Ectodermal cell (in vitro differentiated cells): ENCODE data around the gene MYO10.

Source experiments
- H3K27ac ChIP-seq: 2 replicates; pipeline ENCODE4 v1.7.0; 2013; ENCODE audit warnings: mild to moderate bottlenecking, low read depth, low read length; ENCODE audit not compliant: insufficient read depth, poor library complexity, severe bottlenecking
- H3K27me3 ChIP-seq: 2 replicates; pipeline ENCODE4 v1.7.0; 2013; ENCODE audit warnings: mild to moderate bottlenecking, low read length; ENCODE audit not compliant: insufficient read depth, control insufficient read depth, poor library complexity, severe bottlenecking
- H3K36me3 ChIP-seq: one replicate; pipeline ENCODE4 v1.7.0; 2013; ENCODE audit warnings: low read length; ENCODE audit not compliant: control insufficient read depth, insufficient read depth
- H3K4me1 ChIP-seq: one replicate; pipeline ENCODE4 v1.7.0; 2013; ENCODE audit warnings: low read length; ENCODE audit not compliant: control insufficient read depth, insufficient read depth
- H3K4me3 ChIP-seq: 2 replicates; pipeline ENCODE4 v1.7.0; 2013; ENCODE audit warnings: low read depth, low read length, control low read depth; ENCODE audit not compliant: insufficient read depth
- H3K9me3 ChIP-seq: 2 replicates; pipeline ENCODE4 v1.7.0; 2013; ENCODE audit warnings: mild to moderate bottlenecking, low read length, moderate library complexity; ENCODE audit not compliant: control insufficient read depth
- WGBS, 2 experiments: methylation state at CpG; one replicate each; pipeline ENCODE4 v1.1.7; 2013; ENCODE audit warnings: missing lambda C conversion rate in 2 of 2; 5-methylcytosine and 5-hydroxymethylcytosine counted together

MYO10 gene

DNA sequence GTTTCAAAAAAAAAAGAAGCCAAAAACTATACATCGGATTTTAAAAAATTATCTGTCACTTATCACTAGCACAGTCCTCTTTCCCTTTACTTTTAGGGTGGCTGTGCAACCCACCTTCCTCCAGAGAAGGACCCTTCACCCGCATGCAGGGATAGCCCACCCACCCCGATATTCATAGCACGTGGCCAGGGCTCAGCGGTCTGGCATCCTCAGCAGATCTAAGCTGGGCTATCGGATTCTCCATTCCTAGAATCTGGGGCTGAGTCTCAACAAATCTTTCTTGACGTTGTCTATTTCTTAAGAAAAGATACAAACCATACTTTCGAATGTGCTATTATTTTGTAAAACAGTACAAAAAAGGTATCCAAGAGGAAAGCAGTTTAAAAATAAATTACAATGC is 70.9 kb downstream of the MYO10 start:
- no peaks in the 10 kb centered on the region for H3K9me3 ChIP-seq
- 88 to 89% methylated on average over 8 of the region's 8 CpGs for WGBS, 2 experiments
- no peak overlapping the region for H3K4me3 ChIP-seq
- peaks cover 36% of the 10 kb centered on the region for H3K4me1 ChIP-seq
- no peaks in the 10 kb centered on the region for H3K27me3 ChIP-seq
- no peak overlapping the region for H3K27ac ChIP-seq
- H3K36me3 ChIP-seq = no peaks in the 10 kb centered on the region

DNA sequence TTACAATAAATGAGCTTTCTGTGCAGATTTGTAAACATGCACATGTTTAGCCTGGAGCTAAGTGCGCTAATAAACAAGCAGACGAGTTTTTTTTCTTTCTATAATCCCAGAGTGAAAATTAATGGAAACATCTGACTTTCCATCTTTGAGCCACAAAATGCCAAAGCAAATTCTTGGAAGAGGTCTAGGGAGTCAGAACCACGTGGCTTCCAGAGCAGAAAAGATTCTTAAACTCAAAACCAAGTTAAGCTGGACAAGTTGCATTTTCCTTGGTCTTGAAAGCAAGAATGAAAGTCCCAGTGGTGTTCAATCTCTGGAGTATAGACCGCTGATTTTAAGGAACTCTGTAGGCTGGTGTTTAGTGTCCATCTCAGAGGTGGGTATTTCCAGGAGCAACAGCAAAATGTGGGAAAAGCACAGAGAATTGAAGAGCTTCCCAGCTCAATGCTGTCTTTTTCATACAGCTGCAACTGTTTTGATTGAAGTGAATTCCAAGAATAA is 71.4 kb downstream of the MYO10 start:
- H3K9me3 ChIP-seq = no peaks in the 10 kb centered on the region

DNA sequence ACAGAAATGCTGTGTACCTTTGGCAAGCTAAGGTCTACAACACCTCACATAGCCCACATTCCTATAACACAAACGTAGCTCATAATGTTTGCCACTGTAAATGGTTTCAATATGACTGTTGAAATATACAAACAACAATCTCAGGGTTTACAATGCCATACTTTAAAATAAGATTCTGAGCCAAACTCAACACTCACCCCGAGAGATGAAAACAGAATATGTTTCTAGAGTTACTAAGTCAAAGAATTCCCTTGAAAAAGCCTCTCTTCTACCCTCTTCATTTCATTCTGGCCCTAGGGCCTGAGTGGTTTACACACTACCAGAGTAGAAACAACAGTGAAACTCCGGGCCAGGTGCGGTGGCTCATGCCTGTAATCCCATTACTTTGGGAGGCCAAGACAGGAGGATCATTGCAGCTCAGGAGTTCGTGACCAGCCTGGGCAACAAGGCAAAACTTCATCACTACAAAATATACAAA is 72.6 kb downstream of the MYO10 start:
- peaks cover 36% of the 10 kb centered on the region for H3K4me1 ChIP-seq
- H3K4me3 ChIP-seq = no peak overlapping the region
- no peaks in the 10 kb centered on the region for H3K27me3 ChIP-seq
- peak overlapping the region; percentile 52 for H3K27ac ChIP-seq
- H3K9me3 ChIP-seq = no peaks in the 10 kb centered on the region
- 91% methylated on average over 4 to 5 of the region's 5 CpGs for WGBS, 2 experiments
- H3K36me3 ChIP-seq = no peaks in the 10 kb centered on the region

More for the DNA sequence above, 71.4 kb downstream of the MYO10 start:
- H3K36me3 ChIP-seq = no peaks in the 10 kb centered on the region
- H3K27me3 ChIP-seq = no peaks in the 10 kb centered on the region
- WGBS, 2 experiments = 80 to 83% methylated on average over 4 of the region's 4 CpGs
- no peak overlapping the region for H3K27ac ChIP-seq
- no peak overlapping the region for H3K4me3 ChIP-seq
- peaks cover 36% of the 10 kb centered on the region for H3K4me1 ChIP-seq

DNA sequence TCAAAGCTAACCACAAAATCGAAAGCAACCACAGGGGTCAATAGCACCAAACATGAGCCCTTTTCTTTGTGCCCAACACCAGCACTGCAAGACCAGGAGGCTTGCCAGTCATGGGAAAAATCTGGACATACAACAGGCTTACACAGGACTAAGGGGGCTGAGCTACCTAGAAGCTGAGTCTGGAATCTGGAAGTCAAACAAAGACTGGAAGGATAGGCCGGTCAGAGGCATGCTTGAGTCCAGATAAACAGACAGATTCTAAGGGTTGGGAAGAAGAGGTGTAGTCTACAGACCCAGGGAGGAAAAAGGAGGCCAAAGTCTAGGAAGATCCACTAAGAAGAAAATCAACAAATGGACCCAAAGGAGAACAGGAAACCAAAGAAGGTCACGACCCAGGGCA is 73.3 kb downstream of the MYO10 start:
- H3K27ac ChIP-seq = no peak overlapping the region
- no peaks in the 10 kb centered on the region for H3K36me3 ChIP-seq
- H3K9me3 ChIP-seq = no peaks in the 10 kb centered on the region
- no peaks in the 10 kb centered on the region for H3K27me3 ChIP-seq
- WGBS, 2 experiments = 85 to 88% methylated on average over 3 of the region's 3 CpGs
- peaks cover 38% of the 10 kb centered on the region for H3K4me1 ChIP-seq
- H3K4me3 ChIP-seq = no peak overlapping the region

DNA sequence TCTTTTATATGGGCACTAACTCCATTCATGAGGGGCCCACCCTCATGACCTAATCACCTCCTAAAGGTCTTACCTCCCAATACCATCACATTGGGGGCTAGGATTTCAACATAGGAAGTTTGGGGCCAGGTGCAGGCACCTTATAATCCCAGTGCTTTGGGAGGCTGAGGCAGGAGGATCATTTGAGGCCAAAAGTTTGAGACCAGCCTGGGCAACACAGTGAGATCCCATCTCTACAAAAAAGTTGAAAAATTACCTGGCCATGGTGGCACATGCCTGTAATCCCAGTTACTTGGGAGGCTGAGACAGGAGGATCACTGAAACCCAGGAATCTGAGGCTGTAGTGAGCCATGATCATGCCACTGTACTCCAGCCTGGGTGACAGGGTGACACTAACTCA is 76.7 kb downstream of the MYO10 start:
- peaks cover 44% of the 10 kb centered on the region for H3K4me1 ChIP-seq
- H3K27ac ChIP-seq = no peak overlapping the region
- H3K36me3 ChIP-seq = no peaks in the 10 kb centered on the region

DNA sequence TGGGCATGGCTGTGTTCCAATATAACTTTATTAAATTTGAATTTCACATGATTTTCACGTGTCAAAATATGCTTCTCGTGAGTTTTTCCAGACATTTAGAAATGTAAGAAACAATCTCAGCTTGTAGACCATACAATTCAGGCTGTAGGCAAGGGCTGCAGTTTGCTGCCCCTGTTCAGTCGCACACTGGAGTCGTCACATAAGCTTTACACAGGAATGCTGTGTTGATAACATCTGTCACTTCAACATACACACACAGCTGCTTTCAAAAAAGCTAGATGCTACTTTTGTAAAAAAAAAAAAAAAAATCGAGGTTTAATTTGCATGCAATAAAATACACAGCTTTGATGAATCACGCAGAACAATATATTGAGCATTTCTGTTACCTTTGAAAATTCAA is 77.9 kb downstream of the MYO10 start:
- Histone ChIP-seq H3K27me3 (no peaks in the 10 kb centered on the region), H3K4me1 (peaks cover 38% of the 10 kb centered on the region), H3K4me3 (no peak overlapping the region), H3K27ac (no peak overlapping the region), H3K36me3 (no peaks in the 10 kb centered on the region), H3K9me3 (no peaks in the 10 kb centered on the region)
- WGBS, 2 experiments = 88 to 91% methylated on average over 6 of the region's 6 CpGs

More for the DNA sequence above, 76.7 kb downstream of the MYO10 start:
- no peaks in the 10 kb centered on the region for H3K27me3 ChIP-seq
- H3K9me3 ChIP-seq = no peaks in the 10 kb centered on the region
- H3K4me3 ChIP-seq = no peak overlapping the region

DNA sequence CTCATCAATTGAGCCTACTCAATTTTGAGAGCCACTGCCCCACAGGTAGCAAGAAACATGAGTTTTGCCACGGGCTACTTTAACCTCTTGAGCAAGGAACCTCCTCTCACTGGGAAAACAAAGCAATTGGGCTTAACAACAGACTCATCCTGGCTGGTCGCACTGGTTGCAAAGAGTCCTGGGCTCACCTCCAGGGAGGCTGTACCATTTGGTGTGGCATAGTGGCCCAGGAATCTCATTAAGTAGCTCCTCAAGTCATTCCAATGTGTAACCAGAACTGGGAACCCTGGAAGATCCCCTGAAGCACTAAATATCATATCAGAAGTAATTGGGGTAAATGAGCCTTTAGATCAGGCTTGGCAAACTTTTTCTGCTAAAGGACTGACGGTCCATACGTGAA is 78.5 kb downstream of the MYO10 start:
- no peak overlapping the region for H3K27ac ChIP-seq
- H3K27me3 ChIP-seq = no peaks in the 10 kb centered on the region
- WGBS, 2 experiments = 83 to 84% methylated on average over 4 of the region's 4 CpGs
- H3K9me3 ChIP-seq = no peaks in the 10 kb centered on the region
- peaks cover 36% of the 10 kb centered on the region for H3K4me1 ChIP-seq
- no peaks in the 10 kb centered on the region for H3K36me3 ChIP-seq
- H3K4me3 ChIP-seq = no peak overlapping the region

DNA sequence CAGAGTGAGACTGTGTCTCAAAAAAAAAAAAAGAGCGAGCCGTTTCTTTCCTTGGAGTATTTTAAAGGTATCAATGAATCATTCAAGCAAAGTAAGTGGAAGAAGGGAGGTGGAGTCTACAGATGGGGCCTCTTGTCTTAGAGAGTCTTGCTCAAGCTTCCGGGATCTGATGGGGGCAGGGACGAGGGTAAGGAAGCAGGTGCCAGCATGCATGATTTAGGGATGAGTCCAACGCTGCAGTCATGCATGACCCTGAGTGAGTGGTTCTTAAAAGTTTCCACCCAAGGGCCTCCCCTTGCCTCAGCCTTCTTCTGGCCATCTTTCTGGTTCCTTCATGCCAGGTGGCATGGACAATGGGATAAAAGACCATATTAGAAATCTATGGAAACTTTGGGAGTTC is 79.6 kb downstream of the MYO10 start:
- H3K4me1 ChIP-seq = peaks cover 38% of the 10 kb centered on the region
- no peaks in the 10 kb centered on the region for H3K9me3 ChIP-seq
- 93% methylated on average over 5 of the region's 5 CpGs for WGBS, 2 experiments
- H3K36me3 ChIP-seq = no peaks in the 10 kb centered on the region
- no peaks in the 10 kb centered on the region for H3K27me3 ChIP-seq
- no peak overlapping the region for H3K4me3 ChIP-seq
- H3K27ac ChIP-seq = no peak overlapping the region

DNA sequence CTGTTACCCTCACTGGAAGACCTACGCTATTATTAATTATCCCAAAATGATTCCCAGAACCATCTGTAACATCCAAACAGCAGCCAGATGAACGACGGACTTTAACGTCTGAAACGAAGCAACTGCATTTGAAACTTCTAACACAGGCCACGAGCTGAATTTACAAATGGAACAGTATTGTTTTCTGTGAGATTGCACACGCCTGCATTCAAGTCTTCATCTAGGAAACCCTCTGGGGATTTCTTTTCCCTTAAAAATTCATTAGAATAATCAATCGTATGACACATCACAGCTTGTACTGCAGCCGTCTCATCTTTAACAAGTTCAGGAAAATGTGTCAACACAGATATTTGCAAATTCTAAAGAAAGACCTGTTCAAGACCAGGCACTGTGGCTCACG is 80.2 kb downstream of the MYO10 start:
- Histone ChIP-seq H3K4me1 (peaks cover 38% of the 10 kb centered on the region), H3K4me3 (no peak overlapping the region), H3K9me3 (no peaks in the 10 kb centered on the region), H3K27ac (peak overlapping the region; percentile 68), H3K36me3 (no peaks in the 10 kb centered on the region), H3K27me3 (no peaks in the 10 kb centered on the region)
- 87 to 88% methylated on average over 10 of the region's 10 CpGs for WGBS, 2 experiments

DNA sequence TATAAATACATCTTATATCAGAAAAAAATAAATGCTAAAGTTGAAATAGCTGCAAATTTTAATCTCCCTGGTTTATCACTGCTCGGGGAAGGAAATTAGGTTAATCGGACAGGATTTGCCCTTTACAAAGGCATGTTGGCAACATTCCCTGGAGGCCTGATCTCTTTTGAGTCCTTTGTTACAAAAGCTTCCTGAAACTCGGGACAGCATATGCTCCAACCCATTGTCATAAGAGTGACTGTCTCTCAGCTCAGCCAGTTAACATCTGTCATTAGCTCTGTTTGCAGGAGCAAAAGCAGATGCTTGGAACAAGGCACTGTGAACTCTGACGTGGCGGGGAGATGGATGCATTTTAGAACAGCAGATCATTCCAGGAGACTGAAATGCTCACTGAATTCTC is 80.6 kb downstream of the MYO10 start:
- whole genome bisulfite sequencing, 2 experiments = 38 to 43% methylated on average over 5 of the region's 5 CpGs
- Histone ChIP-seq H3K36me3 (no peaks in the 10 kb centered on the region), H3K27ac (peak overlapping the region; percentile 68), H3K27me3 (no peaks in the 10 kb centered on the region), H3K9me3 (no peaks in the 10 kb centered on the region), H3K4me1 (peaks cover 38% of the 10 kb centered on the region), H3K4me3 (no peak overlapping the region)

DNA sequence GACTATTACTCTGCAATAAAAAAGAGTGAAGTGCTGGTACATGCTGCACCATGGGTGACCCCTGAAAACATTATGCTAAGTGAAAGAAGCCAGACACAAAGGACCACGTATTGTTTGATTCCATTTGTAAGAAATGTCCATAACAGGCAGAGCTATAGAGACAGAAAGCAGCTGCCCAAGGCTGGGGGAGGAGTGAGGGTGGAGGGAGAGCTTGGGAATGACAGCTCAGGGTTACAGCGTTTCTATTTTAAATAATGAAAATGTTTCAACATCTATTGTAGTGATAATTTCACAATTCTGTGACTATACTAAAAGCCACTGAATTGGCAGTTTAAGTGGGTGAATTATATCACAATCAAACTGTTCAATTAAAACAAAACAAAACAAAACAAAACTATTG is 81.7 kb downstream of the MYO10 start:
- no peak overlapping the region for H3K4me3 ChIP-seq
- H3K27ac ChIP-seq = no peak overlapping the region
- H3K9me3 ChIP-seq = no peaks in the 10 kb centered on the region
- H3K27me3 ChIP-seq = no peaks in the 10 kb centered on the region
- peaks cover 39% of the 10 kb centered on the region for H3K4me1 ChIP-seq
- H3K36me3 ChIP-seq = no peaks in the 10 kb centered on the region
- 76 to 93% methylated on average over 1 to 2 of the region's 2 CpGs for WGBS, 2 experiments
